ENCODE measurements around the gene METTL8. TPM values are rescaled to one million over a fixed set of nuclear protein-coding genes. Genes with fewer than 3 reads are reported as not detected.

Gene METTL8
- total RNA-seq, 1 donor, result 23.9 TPM

DNA sequence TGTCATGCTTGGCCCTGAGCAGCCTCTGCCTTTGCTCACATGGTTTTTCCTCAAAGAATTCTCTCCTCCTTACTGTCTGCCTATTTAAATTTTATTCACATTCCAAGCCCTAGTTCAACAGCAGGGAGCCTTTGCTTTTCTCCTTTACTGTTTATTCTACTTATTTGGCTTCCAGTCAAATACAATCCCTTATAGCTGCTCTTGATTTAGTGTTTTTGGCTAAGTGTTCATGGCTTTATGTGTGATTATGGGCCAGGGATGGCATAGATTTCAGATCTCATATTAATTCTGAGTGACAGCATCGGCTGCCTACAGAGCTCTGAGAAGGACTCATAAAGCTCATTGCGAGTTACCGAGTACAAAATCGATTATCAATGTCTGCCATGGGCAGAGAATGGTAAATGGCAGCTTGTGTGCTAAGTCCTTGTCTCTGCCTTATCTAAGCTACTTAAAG, 106.7 kb downstream of the METTL8 start:
- Histone ChIP-seq H3K27me3 (ENCODE audit: insufficient read depth, low read length) (no peaks in the 10 kb centered on the region), H3K27ac (ENCODE audit: low read depth, low read length) (no peak overlapping the region), H3K79me2 (ENCODE audit: insufficient read depth, low read length) (no peaks in the 10 kb centered on the region), H3K9me3 (ENCODE audit: low read depth, low read length) (no peaks in the 10 kb centered on the region), H3K4me3 (ENCODE audit: insufficient read depth, low read length) (no peak overlapping the region), H2AFZ (ENCODE audit: low read length) (no peak overlapping the region), H3K4me2 (ENCODE audit: insufficient read depth, low read length) (no peak overlapping the region), H3K4me1 (ENCODE audit: insufficient read depth, low read length) (no peaks in the 10 kb centered on the region), H4K20me1 (ENCODE audit: insufficient read depth, low read length) (no peaks in the 10 kb centered on the region), H3K36me3 (ENCODE audit: insufficient read depth, low read length) (no peaks in the 10 kb centered on the region)
- TF ChIP-seq, protein P1, sequence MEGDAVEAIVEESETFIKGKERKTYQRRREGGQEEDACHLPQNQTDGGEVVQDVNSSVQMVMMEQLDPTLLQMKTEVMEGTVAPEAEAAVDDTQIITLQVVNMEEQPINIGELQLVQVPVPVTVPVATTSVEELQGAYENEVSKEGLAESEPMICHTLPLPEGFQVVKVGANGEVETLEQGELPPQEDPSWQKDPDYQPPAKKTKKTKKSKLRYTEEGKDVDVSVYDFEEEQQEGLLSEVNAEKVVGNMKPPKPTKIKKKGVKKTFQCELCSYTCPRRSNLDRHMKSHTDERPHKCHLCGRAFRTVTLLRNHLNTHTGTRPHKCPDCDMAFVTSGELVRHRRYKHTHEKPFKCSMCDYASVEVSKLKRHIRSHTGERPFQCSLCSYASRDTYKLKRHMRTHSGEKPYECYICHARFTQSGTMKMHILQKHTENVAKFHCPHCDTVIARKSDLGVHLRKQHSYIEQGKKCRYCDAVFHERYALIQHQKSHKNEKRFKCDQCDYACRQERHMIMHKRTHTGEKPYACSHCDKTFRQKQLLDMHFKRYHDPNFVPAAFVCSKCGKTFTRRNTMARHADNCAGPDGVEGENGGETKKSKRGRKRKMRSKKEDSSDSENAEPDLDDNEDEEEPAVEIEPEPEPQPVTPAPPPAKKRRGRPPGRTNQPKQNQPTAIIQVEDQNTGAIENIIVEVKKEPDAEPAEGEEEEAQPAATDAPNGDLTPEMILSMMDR (IDR thresholded peaks at IDR 0.05; ENCODE audit: extremely low read depth, low read depth, low read length), result no peak
- no peak for DNase-seq (ENCODE audit: insufficient read length, low spot score, missing footprints)

- TF ChIP-seq, protein P1 (IDR thresholded peaks at IDR 0.05; ENCODE audit: extremely low read depth, low read depth, low read length), result no peak
- no peaks in the 10 kb centered on the region for H3K4me1 ChIP-seq (ENCODE audit: insufficient read depth, low read length)
Measured at GRCh38 chr2:171325886-171326585, 107.8 kb downstream of the METTL8 start.

DNA sequence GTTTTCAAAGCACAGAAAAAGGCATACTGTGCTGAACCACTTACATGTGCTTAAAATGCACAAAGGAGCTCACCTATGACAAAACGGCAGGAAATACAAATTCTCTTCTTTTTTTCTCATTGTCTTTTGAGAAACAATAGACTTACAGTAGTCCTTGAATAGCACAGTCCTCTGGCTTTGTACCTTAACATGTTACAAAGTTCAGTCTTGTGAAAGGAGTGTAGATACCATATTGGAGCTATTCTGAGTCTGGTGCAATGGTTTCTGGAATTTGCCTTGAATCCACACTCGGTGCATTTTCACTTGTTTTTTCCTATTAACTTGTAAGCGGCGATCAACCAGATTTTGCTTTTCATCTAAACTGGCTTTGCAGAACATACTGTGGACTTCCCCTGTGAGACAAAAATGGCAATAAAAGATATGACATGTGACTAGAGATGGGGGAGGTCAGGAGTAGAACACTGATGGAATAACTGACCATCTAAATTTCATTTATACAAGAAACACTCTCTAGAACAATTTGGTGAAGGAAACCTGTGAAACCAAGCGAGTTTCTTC, 109.7 kb downstream of the METTL8 start:
- no peaks in the 10 kb centered on the region for H3K79me2 ChIP-seq (ENCODE audit: insufficient read depth, low read length)
- no peak overlapping the region for H2AFZ ChIP-seq (ENCODE audit: low read length)
- H3K36me3 ChIP-seq (ENCODE audit: insufficient read depth, low read length), result no peaks in the 10 kb centered on the region
- no peak overlapping the region for H3K4me2 ChIP-seq (ENCODE audit: insufficient read depth, low read length)
- H3K4me1 ChIP-seq (ENCODE audit: insufficient read depth, low read length), result no peaks in the 10 kb centered on the region
- TF ChIP-seq, protein P1 (IDR thresholded peaks at IDR 0.05; ENCODE audit: extremely low read depth, low read depth, low read length), result no peak
- no peak for DNase-seq (ENCODE audit: insufficient read length, low spot score, missing footprints)
- H3K9me3 ChIP-seq (ENCODE audit: low read depth, low read length), result no peaks in the 10 kb centered on the region
- H3K27me3 ChIP-seq (ENCODE audit: insufficient read depth, low read length), result no peaks in the 10 kb centered on the region
- H4K20me1 ChIP-seq (ENCODE audit: insufficient read depth, low read length), result no peaks in the 10 kb centered on the region
- no peak overlapping the region for H3K4me3 ChIP-seq (ENCODE audit: insufficient read depth, low read length)
- H3K27ac ChIP-seq (ENCODE audit: low read depth, low read length), result no peak overlapping the region

More at GRCh38 chr2:171325886-171326585, 107.8 kb downstream of the METTL8 start:
- Histone ChIP-seq H3K27me3 (ENCODE audit: insufficient read depth, low read length) (no peaks in the 10 kb centered on the region), H3K4me2 (ENCODE audit: insufficient read depth, low read length) (no peak overlapping the region), H3K4me3 (ENCODE audit: insufficient read depth, low read length) (no peak overlapping the region), H3K36me3 (ENCODE audit: insufficient read depth, low read length) (no peaks in the 10 kb centered on the region), H3K79me2 (ENCODE audit: insufficient read depth, low read length) (no peaks in the 10 kb centered on the region), H2AFZ (ENCODE audit: low read length) (no peak overlapping the region), H3K9me3 (ENCODE audit: low read depth, low read length) (no peaks in the 10 kb centered on the region), H4K20me1 (ENCODE audit: insufficient read depth, low read length) (no peaks in the 10 kb centered on the region), H3K27ac (ENCODE audit: low read depth, low read length) (no peak overlapping the region)
- no peak for DNase-seq (ENCODE audit: insufficient read length, low spot score, missing footprints)

DNA sequence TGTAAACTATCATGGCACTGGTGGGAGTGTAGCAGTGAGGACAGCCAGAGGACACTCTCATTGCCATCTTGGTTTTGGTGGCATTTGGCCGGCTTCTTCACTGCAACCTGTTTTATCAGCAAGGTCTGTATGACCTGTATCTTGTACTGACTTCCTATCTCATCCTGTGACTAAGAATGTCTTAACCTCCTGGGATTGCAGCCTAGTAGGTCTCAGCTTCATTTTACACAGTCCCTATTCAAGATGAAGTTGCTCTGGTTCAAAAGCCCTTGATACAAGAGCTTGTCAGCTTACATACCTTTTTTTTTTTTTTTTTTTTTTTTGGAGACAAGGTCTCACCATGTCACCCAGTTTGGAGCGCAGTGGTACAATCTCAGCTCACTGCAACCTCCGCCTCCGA, 110.9 kb downstream of the METTL8 start:
- Histone ChIP-seq H3K27ac (ENCODE audit: low read depth, low read length) (no peak overlapping the region), H4K20me1 (ENCODE audit: insufficient read depth, low read length) (no peaks in the 10 kb centered on the region), H3K4me1 (ENCODE audit: insufficient read depth, low read length) (no peaks in the 10 kb centered on the region), H3K4me2 (ENCODE audit: insufficient read depth, low read length) (no peak overlapping the region), H3K9me3 (ENCODE audit: low read depth, low read length) (no peaks in the 10 kb centered on the region), H3K4me3 (ENCODE audit: insufficient read depth, low read length) (no peak overlapping the region), H3K27me3 (ENCODE audit: insufficient read depth, low read length) (no peaks in the 10 kb centered on the region), H3K36me3 (ENCODE audit: insufficient read depth, low read length) (no peaks in the 10 kb centered on the region), H3K79me2 (ENCODE audit: insufficient read depth, low read length) (no peaks in the 10 kb centered on the region), H2AFZ (ENCODE audit: low read length) (no peak overlapping the region)
- no peak for DNase-seq (ENCODE audit: insufficient read length, low spot score, missing footprints)
- TF ChIP-seq, protein P1 (IDR thresholded peaks at IDR 0.05; ENCODE audit: extremely low read depth, low read depth, low read length), result no peak
